Measurements from ENCODE around the gene VWA3B. TPM values are rescaled to one million over a fixed set of nuclear protein-coding genes. Genes with fewer than 3 reads are reported as not detected.

The VWA3B gene
- total RNA-seq, 1 donor = not detected

- Histone ChIP-seq H3K4me1 (ENCODE audit: insufficient read depth, low read length) (no peaks in the 10 kb centered on the region), H2AFZ (ENCODE audit: low read length) (no peak overlapping the region), H3K4me2 (ENCODE audit: insufficient read depth, low read length) (no peak overlapping the region), H4K20me1 (ENCODE audit: insufficient read depth, low read length) (no peaks in the 10 kb centered on the region), H3K79me2 (ENCODE audit: insufficient read depth, low read length) (no peaks in the 10 kb centered on the region), H3K27me3 (ENCODE audit: insufficient read depth, low read length) (peaks cover 3% of the 10 kb centered on the region), H3K4me3 (ENCODE audit: insufficient read depth, low read length) (no peak overlapping the region), H3K36me3 (ENCODE audit: insufficient read depth, low read length) (no peaks in the 10 kb centered on the region), H3K27ac (ENCODE audit: low read depth, low read length) (no peak overlapping the region), H3K9me3 (ENCODE audit: low read depth, low read length) (no peaks in the 10 kb centered on the region)
- TF ChIP-seq CTCF (IDR thresholded peaks at IDR 0.05; ENCODE audit: extremely low read depth, low read depth, low read length) = no peak
- DNase-seq (ENCODE audit: insufficient read length, low spot score, missing footprints) = no peak
Measured at GRCh38 chr2:98201576-98201975, 114.6 kb downstream of the VWA3B start.

- H3K27ac ChIP-seq (ENCODE audit: low read depth, low read length) = no peak overlapping the region
- no peaks in the 10 kb centered on the region for H3K4me1 ChIP-seq (ENCODE audit: insufficient read depth, low read length)
- H3K4me2 ChIP-seq (ENCODE audit: insufficient read depth, low read length) = no peak overlapping the region
- H3K27me3 ChIP-seq (ENCODE audit: insufficient read depth, low read length) = peaks cover 6% of the 10 kb centered on the region
- no peak overlapping the region for H3K4me3 ChIP-seq (ENCODE audit: insufficient read depth, low read length)
- no peaks in the 10 kb centered on the region for H3K79me2 ChIP-seq (ENCODE audit: insufficient read depth, low read length)
- no peaks in the 10 kb centered on the region for H4K20me1 ChIP-seq (ENCODE audit: insufficient read depth, low read length)
- no peak for DNase-seq (ENCODE audit: insufficient read length, low spot score, missing footprints)
- H2AFZ ChIP-seq (ENCODE audit: low read length) = no peak overlapping the region
- H3K9me3 ChIP-seq (ENCODE audit: low read depth, low read length) = no peaks in the 10 kb centered on the region
- H3K36me3 ChIP-seq (ENCODE audit: insufficient read depth, low read length) = no peaks in the 10 kb centered on the region
- TF ChIP-seq CTCF (IDR thresholded peaks at IDR 0.05; ENCODE audit: extremely low read depth, low read depth, low read length) = no peak
Measured at GRCh38 chr2:98205889-98206288, 118.9 kb downstream of the VWA3B start.

- Histone ChIP-seq H2AFZ (ENCODE audit: low read length) (no peak overlapping the region), H3K4me3 (ENCODE audit: insufficient read depth, low read length) (no peak overlapping the region), H3K36me3 (ENCODE audit: insufficient read depth, low read length) (no peaks in the 10 kb centered on the region), H3K4me2 (ENCODE audit: insufficient read depth, low read length) (no peak overlapping the region), H3K4me1 (ENCODE audit: insufficient read depth, low read length) (no peaks in the 10 kb centered on the region), H3K27me3 (ENCODE audit: insufficient read depth, low read length) (peaks cover 32% of the 10 kb centered on the region), H4K20me1 (ENCODE audit: insufficient read depth, low read length) (no peaks in the 10 kb centered on the region), H3K27ac (ENCODE audit: low read depth, low read length) (no peak overlapping the region), H3K79me2 (ENCODE audit: insufficient read depth, low read length) (no peaks in the 10 kb centered on the region), H3K9me3 (ENCODE audit: low read depth, low read length) (no peaks in the 10 kb centered on the region)
- no peak for TF ChIP-seq CTCF (IDR thresholded peaks at IDR 0.05; ENCODE audit: extremely low read depth, low read depth, low read length)
- DNase-seq (ENCODE audit: insufficient read length, low spot score, missing footprints) = no peak
Measured at GRCh38 chr2:98212092-98213000, 125.4 kb downstream of the VWA3B start.

GRCh38 chr2:98216616-98217015 is 129.6 kb downstream of the VWA3B start:
- DNase-seq (ENCODE audit: insufficient read length, low spot score, missing footprints) = no peak
- TF ChIP-seq CTCF (IDR thresholded peaks at IDR 0.05; ENCODE audit: extremely low read depth, low read depth, low read length) = no peak
- Histone ChIP-seq H3K27ac (ENCODE audit: low read depth, low read length) (no peak overlapping the region), H3K9me3 (ENCODE audit: low read depth, low read length) (no peaks in the 10 kb centered on the region), H3K4me2 (ENCODE audit: insufficient read depth, low read length) (no peak overlapping the region), H3K36me3 (ENCODE audit: insufficient read depth, low read length) (no peaks in the 10 kb centered on the region), H3K79me2 (ENCODE audit: insufficient read depth, low read length) (no peaks in the 10 kb centered on the region), H3K27me3 (ENCODE audit: insufficient read depth, low read length) (peaks cover 20% of the 10 kb centered on the region), H3K4me3 (ENCODE audit: insufficient read depth, low read length) (no peak overlapping the region), H3K4me1 (ENCODE audit: insufficient read depth, low read length) (no peaks in the 10 kb centered on the region), H2AFZ (ENCODE audit: low read length) (no peak overlapping the region), H4K20me1 (ENCODE audit: insufficient read depth, low read length) (no peaks in the 10 kb centered on the region)
